ENCODE results near the gene VPS39. TPM values are rescaled to one million over a fixed set of nuclear protein-coding genes. Genes with fewer than 3 reads are reported as not detected.

Gene VPS39
- total RNA-seq, 1 donor from 2014 or later, result 43.3 TPM

- DNase-seq (ENCODE audit: low read depth), result no peak
- H3K4me3 ChIP-seq (ENCODE audit: low read depth, low read length), result no peak overlapping the region
- H3K36me3 ChIP-seq (ENCODE audit: control insufficient read depth, insufficient read depth, low read length), result no peaks in the 10 kb centered on the region
- TF ChIP-seq, protein P1, sequence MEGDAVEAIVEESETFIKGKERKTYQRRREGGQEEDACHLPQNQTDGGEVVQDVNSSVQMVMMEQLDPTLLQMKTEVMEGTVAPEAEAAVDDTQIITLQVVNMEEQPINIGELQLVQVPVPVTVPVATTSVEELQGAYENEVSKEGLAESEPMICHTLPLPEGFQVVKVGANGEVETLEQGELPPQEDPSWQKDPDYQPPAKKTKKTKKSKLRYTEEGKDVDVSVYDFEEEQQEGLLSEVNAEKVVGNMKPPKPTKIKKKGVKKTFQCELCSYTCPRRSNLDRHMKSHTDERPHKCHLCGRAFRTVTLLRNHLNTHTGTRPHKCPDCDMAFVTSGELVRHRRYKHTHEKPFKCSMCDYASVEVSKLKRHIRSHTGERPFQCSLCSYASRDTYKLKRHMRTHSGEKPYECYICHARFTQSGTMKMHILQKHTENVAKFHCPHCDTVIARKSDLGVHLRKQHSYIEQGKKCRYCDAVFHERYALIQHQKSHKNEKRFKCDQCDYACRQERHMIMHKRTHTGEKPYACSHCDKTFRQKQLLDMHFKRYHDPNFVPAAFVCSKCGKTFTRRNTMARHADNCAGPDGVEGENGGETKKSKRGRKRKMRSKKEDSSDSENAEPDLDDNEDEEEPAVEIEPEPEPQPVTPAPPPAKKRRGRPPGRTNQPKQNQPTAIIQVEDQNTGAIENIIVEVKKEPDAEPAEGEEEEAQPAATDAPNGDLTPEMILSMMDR (IDR thresholded peaks at IDR 0.05; ENCODE audit: insufficient read depth, low read length, poor library complexity, severe bottlenecking), result no peak
- peaks cover 4% of the 10 kb centered on the region for H3K27me3 ChIP-seq (ENCODE audit: control insufficient read depth, insufficient read depth, low read length)
These were observed 78.7 kb downstream of the VPS39 start for GRCh38 chr15:42129364-42129763.

- peaks cover 4% of the 10 kb centered on the region for H3K27me3 ChIP-seq (ENCODE audit: control insufficient read depth, insufficient read depth, low read length)
- no peaks in the 10 kb centered on the region for H3K36me3 ChIP-seq (ENCODE audit: control insufficient read depth, insufficient read depth, low read length)
- DNase-seq (ENCODE audit: low read depth), result no peak
These were observed 79.6 kb downstream of the VPS39 start for GRCh38 chr15:42128476-42128875.

GRCh38 chr15:42123546-42123945 is 84.6 kb downstream of the VPS39 start:
- no peak overlapping the region for H3K4me3 ChIP-seq (ENCODE audit: low read depth, low read length)
- H3K36me3 ChIP-seq (ENCODE audit: control insufficient read depth, insufficient read depth, low read length), result no peaks in the 10 kb centered on the region
- TF ChIP-seq, protein P1 (IDR thresholded peaks at IDR 0.05; ENCODE audit: insufficient read depth, low read length, poor library complexity, severe bottlenecking), result no peak
- DNase-seq (ENCODE audit: low read depth), result no peak
- peaks cover 4% of the 10 kb centered on the region for H3K27me3 ChIP-seq (ENCODE audit: control insufficient read depth, insufficient read depth, low read length)

More at GRCh38 chr15:42128476-42128875, 79.6 kb downstream of the VPS39 start:
- TF ChIP-seq, protein P1 (IDR thresholded peaks at IDR 0.05; ENCODE audit: insufficient read depth, low read length, poor library complexity, severe bottlenecking), result no peak
- H3K4me3 ChIP-seq (ENCODE audit: low read depth, low read length), result no peak overlapping the region

- Histone ChIP-seq H3K4me3 (ENCODE audit: low read depth, low read length) (no peak overlapping the region), H3K27me3 (ENCODE audit: control insufficient read depth, insufficient read depth, low read length) (peaks cover 4% of the 10 kb centered on the region), H3K36me3 (ENCODE audit: control insufficient read depth, insufficient read depth, low read length) (no peaks in the 10 kb centered on the region)
- no peak for DNase-seq (ENCODE audit: low read depth)
- TF ChIP-seq, protein P1 (IDR thresholded peaks at IDR 0.05; ENCODE audit: insufficient read depth, low read length, poor library complexity, severe bottlenecking), result no peak
These were observed 86.4 kb downstream of the VPS39 start for GRCh38 chr15:42121682-42122081.

GRCh38 chr15:42121021-42121420 is 87.1 kb downstream of the VPS39 start:
- H3K27me3 ChIP-seq (ENCODE audit: control insufficient read depth, insufficient read depth, low read length), result peaks cover 4% of the 10 kb centered on the region
- H3K36me3 ChIP-seq (ENCODE audit: control insufficient read depth, insufficient read depth, low read length), result no peaks in the 10 kb centered on the region
- no peak overlapping the region for H3K4me3 ChIP-seq (ENCODE audit: low read depth, low read length)
- TF ChIP-seq, protein P1 (IDR thresholded peaks at IDR 0.05; ENCODE audit: insufficient read depth, low read length, poor library complexity, severe bottlenecking), result no peak
- no peak for DNase-seq (ENCODE audit: low read depth)

DNA sequence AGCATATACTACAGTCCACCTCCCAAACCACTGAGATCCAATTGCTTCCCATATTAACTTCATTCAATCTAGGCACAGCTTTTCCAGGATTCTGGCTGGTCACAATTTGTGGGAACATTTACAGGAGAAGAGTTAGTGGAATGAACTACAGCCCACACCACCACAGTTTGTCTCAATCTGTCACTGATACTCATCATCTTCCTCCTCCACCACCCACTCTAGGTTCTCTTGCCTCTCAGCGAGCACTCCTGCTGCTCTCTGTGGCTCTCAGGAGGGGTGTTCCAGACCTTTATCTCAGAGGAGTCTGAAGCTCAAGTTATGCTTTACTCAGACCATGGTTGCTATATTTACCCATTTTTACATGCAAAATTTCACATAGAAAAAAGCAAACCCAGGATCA is 87.8 kb downstream of the VPS39 start:
- no peaks in the 10 kb centered on the region for H3K36me3 ChIP-seq (ENCODE audit: control insufficient read depth, insufficient read depth, low read length)
- no peak for DNase-seq (ENCODE audit: low read depth)
- TF ChIP-seq, protein P1 (IDR thresholded peaks at IDR 0.05; ENCODE audit: insufficient read depth, low read length, poor library complexity, severe bottlenecking), result no peak
- H3K27me3 ChIP-seq (ENCODE audit: control insufficient read depth, insufficient read depth, low read length), result peaks cover 4% of the 10 kb centered on the region
- no peak overlapping the region for H3K4me3 ChIP-seq (ENCODE audit: low read depth, low read length)
